GM18511 (cell line): ENCODE data around the gene C6orf141.
A peak's percentile ranks its signal among the peaks of the same experiment; 100 is the strongest.

ENCODE experiments used
- ATAC-seq: cut with Tn5 transposase; IDR thresholded peaks from one replicate; pipeline ENCODE4 v1.9.1; 2021; ENCODE audit warnings: mild to moderate bottlenecking, moderate library complexity; ENCODE audit not compliant: unreplicated experiment

Gene C6orf141

DNA sequence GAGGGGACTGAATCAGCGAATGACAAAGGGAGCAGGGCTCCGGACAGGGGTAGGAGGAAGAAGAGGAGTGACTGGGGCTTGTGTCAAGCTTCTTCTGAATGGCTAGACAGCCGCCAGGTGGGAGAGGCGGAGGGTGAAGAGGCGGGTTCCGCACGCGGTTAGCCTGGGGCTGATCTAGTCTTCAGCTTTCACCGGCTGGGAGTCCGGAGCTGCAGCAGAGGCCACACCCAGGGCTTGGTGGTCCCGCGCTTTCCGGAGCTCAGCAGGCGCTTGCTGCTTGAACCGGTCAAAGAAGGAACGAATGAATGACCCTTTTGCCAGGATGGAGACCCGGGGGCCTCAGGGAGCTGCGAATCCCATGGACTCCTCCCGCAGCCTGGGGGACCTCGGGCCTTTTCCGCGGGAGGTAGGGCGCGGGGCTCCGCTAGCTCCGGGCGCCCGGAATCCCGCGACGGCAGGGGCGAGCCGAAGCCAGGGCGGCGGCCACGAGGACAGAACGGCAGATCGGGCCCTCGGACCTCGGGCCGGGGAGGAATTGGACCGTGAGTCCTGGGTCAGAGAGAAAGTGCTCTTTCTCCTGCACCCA is at the start of gene C6orf141:
Gene C6orf141 (plus strand): TSS at position 177 of the 586 bp plus-strand sequence. CDS start 125 bp downstream, at position 302.
- peak; percentile 72 for ATAC-seq

DNA sequence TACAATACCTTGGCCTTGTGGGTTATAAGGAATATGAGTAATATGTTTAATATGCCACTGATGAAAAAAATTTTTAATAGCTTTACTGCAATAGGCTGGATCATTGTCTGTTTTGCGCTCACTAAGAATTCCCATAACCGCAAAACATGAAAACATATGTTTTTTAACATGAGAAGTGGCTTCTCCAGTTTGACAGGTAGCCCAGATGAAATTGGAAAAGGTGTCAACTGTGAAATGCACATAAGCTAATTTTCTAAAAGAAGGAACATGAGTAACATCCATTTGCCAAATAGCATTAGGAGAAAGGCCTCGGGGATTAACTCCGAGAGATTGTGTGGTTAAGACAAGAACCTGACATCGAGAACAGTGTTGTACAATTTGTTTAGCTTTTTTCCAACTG is 45.8 kb upstream of the C6orf141 start:
- no peak for ATAC-seq

DNA sequence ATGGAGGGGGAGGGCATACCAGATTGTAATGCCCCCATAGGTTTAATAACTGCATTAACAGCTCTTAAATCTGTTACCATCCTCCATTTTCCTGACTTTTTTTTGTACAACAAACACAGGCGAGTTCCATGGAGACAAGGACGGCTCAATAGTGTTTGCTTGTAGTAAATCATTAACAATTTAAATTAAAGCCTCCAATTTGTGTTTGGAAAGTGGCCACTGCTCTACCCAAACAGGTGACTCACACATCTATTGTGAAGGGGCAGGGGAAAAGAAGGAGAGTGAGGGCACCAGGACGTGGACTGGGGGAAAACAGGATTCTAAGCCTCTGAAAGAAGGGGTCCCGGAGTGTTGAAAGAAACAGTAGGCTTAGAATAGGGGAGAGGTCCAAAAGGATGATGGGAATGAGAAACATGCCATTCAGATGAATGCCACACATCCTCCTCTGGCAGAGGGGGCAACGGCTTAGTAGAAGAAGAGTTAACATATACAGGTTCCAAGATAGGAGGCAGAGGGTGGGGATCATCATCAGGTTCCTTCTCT is 43.8 kb upstream of the C6orf141 start:
- ATAC-seq = no peak

DNA sequence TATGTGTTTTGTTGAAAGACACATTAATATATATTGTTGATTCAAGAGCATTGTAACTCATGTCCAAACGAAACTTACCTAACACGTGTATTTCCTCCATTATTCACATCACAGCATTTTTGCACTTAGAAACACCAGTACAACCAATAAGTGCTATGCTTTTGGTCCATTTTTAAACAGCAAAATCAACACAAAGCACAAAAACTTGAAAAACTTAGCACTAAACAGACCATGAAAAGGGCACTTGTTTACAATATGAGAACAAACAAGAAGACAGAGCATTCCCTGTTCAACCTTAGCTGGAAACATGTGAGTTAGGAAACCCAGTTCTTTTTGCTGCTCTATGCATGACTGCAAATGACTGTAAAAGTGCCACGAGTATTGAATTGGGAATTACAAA is 41.1 kb upstream of the C6orf141 start:
- ATAC-seq = no peak

DNA sequence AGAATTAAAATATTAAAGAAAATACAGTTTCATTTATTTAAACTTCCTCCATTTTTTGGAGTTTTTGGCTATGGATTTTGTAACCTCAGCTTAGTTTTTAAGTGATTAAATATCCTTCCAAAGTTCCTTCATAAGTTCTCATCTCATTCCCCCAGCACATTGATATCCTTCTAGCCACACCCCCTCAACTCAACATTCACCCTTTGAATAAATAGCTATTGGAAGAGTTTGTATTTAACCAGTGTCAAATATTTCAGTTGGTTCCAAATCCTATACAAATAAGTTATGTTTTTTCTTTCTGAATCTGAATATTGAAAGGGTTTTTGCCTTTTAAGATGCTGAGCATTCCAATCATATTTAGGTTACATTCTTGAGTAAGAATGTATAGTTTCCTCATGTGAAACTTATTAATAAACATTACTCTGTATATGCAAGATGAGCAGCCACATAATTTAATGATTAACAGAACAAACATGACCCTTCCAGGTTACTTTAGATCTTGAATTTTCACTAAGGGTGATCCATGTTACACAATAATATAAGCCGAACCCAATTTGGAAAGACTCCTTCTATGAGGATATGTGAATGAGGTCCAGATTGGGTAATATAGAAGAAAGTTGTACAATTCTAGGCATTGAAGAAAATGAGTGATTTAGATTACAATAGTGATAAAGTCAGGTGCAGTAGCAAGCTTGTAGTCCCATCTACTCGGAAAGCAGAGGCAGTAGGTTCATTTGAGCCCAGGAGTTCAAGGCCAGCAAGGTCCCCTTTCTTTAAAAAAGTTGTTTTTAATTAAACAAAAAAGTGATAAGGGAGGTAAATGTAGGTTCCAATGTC is 37.1 kb upstream of the C6orf141 start:
- ATAC-seq = no peak

DNA sequence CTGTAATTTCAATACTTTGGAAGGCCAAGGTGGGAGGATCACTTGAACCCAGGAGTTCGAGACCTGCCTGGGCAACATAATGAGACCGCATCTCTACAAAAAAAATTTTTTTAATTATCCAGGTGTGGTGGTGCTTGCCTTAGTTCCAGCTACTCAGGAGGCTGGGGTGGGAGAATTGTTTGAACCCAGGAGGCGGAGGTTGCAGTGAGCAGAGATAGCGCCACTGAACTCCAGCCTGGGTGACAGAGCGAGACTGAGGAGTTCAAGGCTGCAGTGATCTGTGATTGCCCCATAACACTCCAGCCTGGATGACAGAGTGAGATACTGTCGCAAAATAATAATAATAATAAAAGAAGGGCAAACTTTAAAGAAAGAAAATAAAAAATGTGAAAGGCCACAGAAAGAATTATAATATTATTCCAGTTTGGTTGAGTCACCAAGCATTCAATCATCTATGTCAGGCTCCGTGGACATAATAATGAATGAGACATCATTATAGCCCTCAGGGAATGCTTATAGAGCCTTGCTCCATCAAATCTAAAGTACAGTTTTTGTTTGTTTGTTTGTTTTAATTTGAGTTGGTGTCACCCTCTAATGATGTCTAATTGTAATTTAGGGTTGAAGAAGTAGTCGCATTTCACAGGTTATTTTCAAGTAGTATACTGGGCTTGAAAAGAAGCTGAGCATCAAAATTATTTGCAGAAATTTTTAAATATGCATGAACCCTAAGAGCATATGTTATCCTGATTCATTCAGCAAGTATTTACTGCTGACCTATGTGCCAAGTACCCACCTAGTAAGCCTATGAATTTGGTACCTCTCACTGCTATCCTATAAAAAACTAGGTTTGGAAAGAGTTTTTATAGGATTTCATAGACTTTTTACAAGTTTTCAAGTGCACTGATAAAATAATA is 35.6 kb upstream of the C6orf141 start:
- ATAC-seq = no peak

DNA sequence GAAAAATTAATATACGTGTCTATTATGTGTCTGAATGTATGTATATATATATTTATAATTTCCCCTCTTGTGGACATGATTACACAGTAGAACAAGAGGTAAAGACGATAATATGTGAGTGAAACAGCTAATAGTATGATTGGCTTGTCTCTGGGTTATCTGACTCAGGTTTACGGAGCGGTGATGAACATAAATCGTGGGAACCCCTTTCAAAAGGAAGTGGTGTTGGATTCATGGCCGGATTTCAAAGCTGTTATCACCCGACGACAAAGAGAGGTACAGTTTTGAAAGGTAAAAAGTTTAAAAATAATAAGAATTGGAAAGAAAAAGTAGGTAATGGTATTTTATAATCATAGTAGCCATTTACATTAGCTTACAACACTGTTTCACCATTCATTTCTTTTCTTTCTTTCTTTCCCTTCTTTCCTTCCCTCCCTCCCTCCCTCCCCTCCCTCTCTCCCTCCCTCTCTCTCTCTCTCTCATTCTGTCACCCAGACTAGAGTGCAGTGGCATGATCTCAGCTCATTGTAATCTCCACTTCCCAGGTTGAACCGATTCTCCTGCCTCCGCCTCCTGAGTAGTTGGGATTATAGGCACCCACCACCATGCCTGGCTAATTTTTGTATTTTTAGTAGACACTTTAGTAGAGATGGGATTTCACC is 34.9 kb upstream of the C6orf141 start:
- ATAC-seq = no peak

DNA sequence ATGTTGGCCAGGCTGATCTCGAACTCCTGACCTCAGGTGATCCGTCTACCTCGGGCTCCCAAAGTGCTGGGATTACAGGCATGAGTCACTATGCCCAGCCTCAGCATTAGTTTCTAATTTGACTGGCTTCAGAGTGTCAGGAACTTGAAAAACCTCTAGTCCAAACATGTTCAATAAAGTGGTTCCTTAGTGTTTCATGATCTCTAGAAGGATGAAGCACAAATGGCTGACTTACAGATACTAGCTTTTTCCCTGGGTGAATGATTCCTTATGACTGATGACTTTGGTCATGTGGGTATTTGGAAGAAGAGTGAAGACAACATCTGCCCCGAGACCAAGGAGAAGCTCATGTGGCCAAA is 34.3 kb upstream of the C6orf141 start:
- no peak for ATAC-seq

DNA sequence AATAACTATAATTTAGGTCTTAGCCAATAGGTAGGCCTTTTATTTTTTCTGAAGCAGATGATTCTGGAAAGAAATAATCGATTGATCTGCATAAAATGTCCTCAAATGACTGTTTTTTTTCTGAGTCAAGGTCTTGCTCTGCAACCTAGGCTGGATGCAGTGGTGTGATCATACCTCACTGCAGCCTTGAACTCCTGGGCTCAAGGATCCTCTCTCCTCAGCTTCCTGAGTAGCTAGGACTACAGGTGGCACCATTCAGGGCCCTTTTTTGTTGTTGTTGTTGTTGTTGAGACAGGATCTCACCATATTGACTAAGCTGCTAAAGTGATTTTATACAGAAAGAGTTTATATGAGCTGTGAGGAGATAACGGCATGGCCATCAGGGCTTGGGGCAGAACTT is 32.5 kb upstream of the C6orf141 start:
- ATAC-seq = no peak

DNA sequence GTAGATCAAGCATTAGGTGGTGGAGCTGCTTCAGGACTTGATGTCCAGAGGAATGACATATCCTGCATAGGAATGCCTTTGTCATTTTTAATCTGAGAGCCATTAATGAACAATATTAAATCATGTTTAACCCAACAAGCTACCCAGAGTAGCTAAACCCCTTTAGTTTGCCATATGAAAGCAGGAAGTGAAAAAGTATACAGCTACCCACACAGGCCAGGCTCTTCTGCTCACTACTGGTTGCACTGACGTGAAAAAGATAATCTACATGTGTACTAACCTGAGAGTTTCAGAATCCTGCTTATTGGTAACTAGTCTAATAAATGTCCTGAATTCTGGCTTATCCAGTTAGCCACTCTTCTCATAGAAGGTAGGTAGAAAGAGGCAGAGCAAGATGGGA is 30.8 kb upstream of the C6orf141 start:
- ATAC-seq = peak; percentile 91

DNA sequence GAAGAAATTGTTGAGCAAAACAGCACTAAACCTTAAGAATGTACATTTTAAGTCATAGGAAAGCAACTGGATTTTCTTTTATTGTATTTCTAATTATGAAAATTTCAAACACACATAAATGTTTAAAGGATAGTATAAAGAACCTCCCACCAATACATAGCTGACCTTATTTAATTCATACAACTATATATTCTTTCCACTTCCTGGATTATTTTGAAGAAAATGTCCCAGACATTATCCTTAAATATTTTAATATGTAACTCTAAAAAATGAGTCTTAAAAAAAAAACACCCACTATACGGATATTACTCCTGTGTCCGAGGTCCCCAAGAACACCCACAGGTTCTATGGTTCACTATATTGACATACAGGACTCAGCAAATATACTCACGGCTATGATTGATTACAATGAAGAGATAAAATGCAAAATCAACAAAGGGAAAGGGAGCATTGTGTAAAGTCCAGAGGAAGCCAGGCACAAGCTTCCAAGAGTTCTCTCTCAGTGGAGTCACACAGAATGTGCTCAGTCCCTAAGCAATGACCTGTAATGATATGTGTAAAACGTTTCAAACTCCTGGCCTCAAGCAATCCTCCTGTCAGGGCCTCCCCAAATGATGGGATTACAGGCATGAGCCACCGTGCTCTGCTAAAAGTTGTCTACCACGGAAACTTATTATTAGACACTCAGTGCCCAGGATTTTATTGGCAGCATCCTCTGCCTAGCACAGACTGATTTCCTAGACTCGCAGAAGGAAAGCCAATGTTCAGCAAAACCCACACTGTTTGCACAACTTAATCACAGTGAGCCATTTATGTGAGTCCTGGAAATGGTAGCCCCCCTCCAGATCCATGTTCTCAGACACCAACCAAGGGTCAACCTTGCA is 27.5 kb upstream of the C6orf141 start:
- ATAC-seq = no peak

DNA sequence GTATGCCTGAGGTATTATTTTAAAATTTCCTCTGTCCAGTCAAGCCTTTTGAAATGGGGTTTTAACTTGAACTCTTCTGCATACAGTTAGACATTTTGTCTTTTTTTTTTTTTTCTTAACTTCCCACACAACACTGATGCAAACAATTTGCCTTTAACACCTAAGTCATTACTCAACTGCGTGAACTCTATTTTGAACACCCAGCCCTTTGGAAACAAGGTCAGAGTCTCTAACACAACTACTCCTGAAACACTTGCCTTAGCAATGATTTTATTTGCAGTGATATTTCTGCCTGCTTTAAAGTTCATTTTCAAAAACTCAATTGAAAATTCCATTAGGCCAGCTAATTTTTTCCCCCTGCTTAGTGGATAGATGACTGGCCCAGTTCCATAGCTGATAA is 26.6 kb upstream of the C6orf141 start:
- ATAC-seq = no peak

DNA sequence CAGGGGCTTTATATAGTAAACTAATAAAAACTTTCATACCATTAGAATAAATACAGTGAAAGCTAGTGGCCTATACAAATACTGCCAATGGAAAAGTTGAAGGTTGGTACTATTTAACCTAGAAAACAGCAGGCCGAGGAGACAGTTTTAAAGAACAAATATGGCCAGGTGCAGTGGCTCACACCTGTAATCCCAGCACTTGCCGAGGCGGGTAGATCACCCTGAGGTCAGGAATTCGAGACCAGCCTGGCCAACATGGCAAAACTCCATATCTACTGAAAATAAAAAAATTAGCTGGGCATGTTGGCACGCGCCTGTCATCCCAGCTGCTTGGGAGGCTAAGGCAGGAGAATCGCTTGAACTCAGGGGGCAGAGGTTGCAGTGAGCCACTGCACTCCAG is 25.9 kb upstream of the C6orf141 start:
- no peak for ATAC-seq

DNA sequence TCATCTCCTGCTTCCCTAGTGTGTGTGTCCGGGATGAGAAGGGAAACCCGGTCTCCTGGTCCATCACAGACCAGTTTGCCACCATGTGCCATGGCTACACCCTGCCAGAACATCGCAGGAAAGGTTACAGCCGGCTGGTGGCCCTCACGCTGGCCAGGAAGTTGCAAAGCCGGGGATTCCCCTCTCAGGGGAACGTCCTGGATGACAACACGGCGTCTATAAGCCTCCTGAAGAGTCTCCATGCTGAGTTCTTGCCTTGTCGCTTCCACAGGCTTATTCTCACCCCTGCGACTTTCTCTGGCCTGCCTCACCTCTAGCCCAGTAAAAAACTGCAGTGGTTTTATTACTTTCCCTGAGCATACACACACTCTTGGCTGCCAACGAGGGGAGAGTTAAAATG is 23.9 kb upstream of the C6orf141 start:
- no peak for ATAC-seq

DNA sequence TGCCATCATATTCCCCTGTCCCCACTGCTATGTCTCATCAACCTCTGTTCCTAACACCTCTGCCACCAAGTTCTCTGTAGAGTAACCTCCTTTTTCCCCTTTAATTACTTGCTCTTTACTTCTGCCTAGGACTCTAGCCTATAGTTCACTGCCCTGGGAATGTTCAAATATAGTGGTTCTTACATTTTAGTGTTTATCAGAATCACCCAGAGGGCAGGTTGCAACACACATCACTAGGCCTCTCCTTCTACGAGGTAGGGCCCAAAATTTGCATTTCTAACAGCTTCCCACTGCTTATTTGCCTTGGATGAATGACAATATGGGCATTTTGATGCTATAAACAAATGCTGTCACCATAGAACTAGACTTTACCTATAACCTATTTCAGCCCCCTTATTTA is 23.1 kb upstream of the C6orf141 start:
- ATAC-seq = no peak

DNA sequence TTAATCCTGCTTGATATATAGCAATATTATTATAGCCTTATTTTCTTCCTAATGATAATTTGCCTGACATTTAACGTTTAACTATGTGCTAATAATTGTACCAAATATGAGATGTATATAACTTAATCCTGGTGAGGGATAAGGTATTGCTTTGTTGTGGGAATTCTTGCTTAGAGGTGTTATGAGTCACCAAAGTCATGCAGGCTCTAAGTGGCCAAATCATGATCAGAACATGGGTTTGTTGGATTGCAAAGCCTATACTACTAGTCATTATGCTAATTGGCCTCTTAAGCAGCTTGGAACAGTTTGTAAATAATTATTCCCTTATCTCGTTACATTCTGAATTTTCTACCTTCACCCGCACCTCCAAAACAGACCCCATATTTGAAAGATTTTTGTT is 21.9 kb upstream of the C6orf141 start:
- no peak for ATAC-seq

DNA sequence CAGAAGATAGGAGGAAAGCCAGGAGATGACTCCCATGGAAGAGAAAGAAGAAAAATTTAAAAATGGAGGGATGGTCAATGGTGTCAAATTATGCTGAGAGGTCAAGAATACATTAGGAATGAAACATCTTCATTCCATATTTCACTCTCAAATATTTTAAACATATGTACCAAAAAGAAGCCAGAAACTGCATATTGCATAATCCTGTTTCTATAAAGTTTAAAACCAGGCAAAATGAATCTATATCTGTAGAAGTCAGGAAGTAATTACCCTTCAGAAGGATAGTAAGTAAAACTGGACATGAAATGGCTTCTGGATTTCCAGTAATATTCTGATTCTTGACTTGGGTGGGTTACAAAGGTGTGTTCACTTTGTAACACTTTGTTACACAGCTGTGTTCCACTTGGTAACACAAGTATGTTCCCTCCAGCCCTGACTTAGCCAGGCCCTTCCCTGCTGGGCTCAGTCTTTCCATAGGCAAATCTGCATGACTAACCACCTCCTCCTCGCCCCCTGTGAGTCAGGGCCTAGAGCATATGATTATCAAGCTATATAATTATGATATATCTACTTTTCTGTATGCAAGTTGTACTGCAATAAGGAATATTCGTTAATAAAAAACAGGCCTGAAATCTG is 20.2 kb upstream of the C6orf141 start:
- no peak for ATAC-seq

DNA sequence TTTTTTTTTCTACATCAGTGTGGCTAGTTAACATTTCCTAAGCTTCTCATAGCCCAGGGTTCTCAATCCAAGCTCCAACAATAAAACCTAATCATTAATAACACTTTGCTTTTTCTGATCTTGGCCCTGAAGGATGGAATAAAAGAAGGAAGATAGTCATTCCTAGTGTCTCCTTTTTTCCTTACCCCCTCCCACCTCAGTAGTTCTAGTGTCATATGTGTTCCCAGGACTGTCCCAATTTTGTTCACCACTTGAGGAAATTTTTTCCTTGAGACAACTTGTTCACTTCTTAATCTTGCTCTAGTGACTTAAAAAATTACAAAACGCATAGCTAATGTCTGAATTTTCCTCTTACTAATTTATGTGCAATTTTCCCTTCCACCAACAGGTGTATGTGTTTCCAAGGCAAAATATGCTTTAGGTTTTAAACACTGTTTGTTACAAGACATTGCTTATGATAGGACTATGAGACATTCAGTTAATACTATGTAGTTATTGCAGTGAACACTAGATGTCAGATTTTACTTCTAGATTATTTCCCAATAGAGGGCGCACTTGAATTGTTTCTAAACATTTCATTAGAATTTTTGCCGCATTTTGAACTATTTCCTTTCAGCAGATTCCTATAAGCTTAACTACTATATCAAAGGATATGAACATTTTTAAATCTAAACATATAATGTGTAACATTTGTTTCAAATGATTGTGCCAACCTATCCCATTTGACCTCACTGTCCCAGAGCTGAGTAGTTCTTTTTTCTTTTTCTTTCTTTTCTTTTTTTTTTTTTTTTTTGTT is 18.5 kb upstream of the C6orf141 start:
- peak; percentile 96 for ATAC-seq

DNA sequence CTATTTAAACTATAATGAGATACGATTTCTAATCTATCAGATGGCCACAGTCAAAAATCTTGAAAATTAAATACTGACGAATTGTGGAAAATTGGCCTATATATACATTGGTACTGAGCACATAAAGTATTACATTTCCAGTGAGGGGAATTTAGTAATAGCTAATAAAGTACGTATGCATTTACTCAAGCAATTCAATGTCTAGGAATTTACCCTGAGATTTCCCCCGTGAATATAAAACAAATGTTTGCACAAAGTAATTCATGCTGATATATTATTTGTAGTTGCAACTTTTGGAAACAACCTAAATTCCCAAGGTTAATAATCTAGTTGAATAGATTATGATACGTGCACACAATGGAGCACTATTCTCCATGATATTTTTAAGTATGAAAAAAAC is 14.7 kb upstream of the C6orf141 start:
- ATAC-seq = no peak
